GM18907 (cell line): ENCODE data around the gene TGFBR1.
"Not testable (repeated sequence)": the region's sequence is repeated elsewhere in the genome, so short reads cannot be mapped to it uniquely, and the experiment has no call there.

Experiments used
- ATAC-seq: cut with Tn5 transposase; IDR thresholded peaks from one replicate; pipeline ENCODE4 v1.9.1; 2021; ENCODE audit warnings: mild to moderate bottlenecking, moderate library complexity; ENCODE audit not compliant: unreplicated experiment

Gene TGFBR1

DNA sequence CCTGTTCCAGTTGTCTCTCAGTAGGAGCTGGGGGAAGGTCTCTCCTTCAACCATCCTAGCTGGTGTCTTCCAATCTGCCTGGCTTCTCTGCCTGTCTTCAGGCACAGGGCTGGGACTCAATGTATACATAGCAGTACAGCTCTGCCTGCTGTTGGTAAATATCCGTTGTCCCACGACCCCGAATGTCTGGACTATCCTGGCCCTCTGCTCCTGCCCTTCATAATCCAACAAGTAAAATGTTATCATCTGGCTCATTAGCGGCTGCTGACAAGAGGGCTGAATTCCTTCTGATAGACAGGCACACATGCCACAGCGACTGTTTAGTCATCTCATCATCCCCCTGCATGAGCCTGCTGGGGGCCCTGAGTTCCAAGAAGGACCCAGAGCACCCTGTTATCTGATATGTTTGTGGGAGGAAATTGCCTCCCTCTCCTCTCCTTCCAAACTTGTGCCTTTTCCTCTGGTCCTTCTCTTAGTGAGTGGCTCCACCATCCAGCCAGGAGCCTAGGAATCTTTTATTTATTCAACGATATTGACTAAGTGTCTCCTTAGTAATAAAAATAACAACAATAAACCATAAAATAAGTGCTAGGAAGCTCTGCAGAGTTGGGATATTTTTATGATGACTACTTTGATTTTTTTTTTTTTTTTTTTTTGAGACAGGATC lies 29.5 kb upstream of the TGFBR1 start:
- ATAC-seq, result no peak

GRCh38 chr9:99076030-99076429 lies 28.9 kb upstream of the TGFBR1 start:
- no peak for ATAC-seq

GRCh38 chr9:99076483-99077171 lies 28.3 kb upstream of the TGFBR1 start:
- ATAC-seq, result no peak

GRCh38 chr9:99078717-99079116 lies 26.2 kb upstream of the TGFBR1 start:
- no peak for ATAC-seq

GRCh38 chr9:99079542-99079941 lies 25.4 kb upstream of the TGFBR1 start:
- no peak for ATAC-seq

GRCh38 chr9:99083051-99083450 lies 21.9 kb upstream of the TGFBR1 start:
- ATAC-seq, result no peak

DNA sequence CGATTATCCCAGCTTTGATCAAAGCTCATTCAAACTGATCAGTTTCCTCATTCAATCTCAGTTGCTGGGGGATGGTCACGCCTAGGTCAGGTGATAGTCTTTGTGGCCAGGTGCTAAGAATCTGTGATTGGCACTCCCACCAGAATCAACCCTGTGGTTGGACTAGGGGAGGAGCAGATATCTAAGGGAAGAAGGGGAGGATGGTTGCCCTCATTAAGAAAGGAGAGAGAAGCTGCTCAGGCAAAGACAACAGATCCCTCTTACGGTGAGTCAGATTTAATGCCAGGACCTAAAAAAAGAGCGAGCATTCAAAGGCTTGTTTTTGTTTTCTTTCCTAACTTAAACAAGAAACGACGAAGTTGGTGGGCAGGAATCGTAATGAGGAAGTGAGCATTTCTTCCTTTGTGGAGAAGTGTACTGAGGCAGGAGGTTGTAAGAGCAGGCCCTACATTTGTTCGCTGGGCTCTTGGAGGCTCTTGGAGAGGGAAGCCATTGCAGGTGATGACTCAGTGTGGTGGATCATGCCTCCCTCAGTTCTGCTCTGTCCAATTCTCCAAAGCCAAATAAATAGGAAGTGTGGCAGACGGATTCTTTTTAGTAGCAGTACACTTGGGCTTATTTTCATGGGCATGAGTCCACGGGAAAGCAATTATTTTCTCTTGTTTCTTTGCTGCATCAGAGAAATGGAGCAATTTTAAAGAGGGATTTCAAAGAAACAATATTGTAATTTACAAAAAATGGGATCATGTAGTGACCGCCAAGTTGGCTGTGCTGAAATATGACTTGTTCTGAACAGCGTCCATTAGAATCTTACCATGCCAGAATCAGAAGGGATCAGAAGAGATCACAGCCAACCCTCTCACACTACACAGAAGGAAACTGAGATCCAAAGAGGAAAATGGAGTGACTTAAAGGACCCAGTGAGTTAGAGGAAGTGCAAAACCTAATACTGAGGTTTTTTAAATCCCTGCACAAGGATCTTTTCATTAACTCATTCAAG lies 18.7 kb upstream of the TGFBR1 start:
- no peak for ATAC-seq

- ATAC-seq, result no peak
Measured at GRCh38 chr9:99087462-99087861, 17.5 kb upstream of the TGFBR1 start.

GRCh38 chr9:99090336-99091130 lies 14.4 kb upstream of the TGFBR1 start:
- no peak for ATAC-seq

- ATAC-seq, result no peak
Measured at GRCh38 chr9:99092643-99093491, 12.0 kb upstream of the TGFBR1 start.

DNA sequence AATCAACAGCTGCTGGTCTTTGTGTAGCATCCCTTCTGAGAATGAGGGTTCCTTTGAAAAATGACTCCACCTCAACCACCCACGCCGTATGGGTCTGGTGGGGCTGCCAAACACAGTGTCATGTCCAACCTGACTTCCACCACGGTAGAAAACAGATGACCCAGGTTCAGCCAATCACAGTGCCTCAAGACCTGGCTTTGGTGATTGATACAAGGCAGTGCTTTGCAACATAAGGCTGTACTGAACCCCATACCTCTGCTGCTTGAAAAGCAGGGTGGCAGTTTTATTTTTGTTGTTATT lies 11.5 kb upstream of the TGFBR1 start:
- ATAC-seq, result no peak

DNA sequence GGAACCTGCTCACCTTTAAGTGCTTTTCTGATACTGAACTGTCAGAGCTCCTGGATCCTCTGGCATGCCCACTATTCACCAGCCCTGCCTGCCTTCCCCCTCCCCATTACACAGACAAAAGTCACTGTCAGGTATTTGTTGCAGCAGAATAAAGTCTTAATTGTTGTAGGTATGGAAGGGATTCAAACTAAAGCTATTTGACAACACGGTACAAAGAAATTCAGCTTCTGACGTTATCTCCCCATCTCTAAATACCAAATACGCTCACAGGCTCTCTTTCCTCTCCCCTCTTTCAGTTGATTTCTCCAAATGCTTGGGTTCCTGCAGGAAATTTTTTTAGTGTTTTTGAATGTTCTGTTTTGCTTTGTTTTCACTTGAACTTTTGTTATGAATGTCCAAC lies 9.3 kb upstream of the TGFBR1 start:
- ATAC-seq, result no peak

GRCh38 chr9:99096409-99096808 lies 8.5 kb upstream of the TGFBR1 start:
- no peak for ATAC-seq

DNA sequence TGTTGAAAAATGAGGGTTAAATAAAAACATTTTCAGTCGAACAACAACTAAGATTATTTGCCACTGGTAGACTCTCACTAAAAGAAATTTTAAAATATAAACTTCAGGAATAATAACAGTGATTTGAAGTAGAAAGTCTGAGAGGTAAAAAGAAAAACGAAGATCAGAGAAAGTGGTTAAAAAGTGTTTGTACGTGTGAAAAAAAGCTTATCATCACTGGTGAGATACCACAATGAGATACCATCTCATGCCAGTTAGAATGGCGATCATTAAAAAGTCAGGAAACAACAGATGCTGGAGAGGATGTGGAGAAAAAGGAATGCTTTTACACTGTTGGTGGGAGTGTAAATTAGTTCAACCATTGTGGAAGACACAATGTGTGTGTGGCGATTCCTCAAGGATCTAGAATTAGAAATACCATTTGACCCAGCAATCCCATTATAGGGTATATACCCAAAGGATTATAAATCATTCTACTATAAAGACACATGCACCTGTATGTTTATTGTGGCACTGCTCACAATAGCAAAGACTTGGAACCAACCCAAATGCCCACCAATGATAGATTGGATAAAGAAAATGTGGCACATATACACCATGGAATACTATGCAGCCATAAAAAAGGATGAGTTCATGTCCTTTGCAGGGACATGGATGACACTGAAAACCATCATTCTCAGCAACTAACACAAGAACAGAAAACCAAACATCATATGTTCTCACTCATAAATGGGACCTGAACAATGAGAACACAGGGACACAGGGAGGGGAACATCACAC lies 4.9 kb upstream of the TGFBR1 start:
- not testable (repeated sequence) for ATAC-seq

- no peak for ATAC-seq
Measured at GRCh38 chr9:99101271-99101670, 3.6 kb upstream of the TGFBR1 start.

- no peak for ATAC-seq
Measured at GRCh38 chr9:99101812-99102211, 3.1 kb upstream of the TGFBR1 start.

DNA sequence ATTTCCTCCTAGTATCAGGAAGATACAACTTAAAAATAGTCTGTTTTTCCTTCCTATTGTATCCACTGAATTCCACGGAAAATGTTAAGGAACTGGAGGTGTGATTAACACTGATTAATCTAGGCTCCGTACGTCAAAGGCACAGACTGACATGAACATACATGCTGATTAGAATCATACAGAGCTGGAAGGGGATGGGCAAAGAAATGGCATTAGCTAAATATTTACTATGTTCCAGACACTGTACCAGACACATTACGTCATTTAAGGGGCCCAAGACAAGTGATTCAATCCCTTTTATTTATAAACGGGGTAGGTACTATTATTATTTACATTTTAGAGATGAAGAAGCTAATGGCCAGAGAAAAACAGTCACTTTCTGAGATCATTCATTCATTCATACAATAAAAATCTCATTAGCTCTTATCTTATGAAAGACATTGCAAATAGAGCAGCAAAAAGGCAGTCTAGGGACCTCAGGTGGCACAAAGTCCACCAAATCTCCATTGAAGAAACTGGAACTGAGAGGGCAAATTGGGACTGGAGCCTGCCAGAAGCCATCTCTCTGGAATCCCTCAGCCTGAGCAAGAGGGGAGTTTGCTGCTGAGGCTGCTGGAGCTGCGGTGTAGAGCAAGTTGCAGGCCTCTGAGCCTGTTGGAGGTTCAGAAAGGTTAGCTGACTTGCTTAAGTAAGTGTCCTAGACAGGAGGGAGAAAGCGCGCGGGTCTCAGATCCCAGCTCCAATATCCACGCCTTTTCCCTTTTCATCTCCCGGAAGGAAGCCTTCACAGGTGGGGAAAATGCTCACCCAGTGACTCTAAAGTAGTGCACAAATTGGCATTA lies 1.6 kb upstream of the TGFBR1 start:
- no peak for ATAC-seq

DNA sequence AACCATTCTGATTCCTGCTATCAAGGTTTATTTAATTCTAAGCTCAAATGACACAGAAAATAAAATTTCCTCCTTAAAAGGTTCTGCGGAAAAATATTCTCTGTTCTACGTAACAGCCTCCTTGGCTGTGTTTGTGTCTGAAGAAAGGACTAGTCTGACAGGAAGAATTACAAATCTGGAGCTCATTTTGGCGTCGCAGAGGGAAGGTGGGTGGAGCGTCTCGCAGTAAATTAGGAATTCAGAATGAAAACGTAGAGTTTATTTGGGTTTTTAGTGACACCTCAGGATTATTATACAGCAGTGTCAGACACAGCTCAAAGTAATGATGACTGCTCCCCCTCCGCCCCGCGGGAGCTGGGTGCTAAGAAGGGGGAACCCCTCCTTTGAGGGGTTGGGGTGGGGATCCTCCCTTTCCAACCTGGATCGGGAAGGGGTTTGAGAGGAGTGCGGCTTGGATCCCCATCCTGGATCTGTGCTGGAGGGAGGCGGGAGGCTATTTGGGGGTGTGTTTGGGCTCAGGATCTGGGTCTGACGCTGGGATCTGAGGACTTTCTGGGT lies 933 bp upstream of the TGFBR1 start:
- no peak for ATAC-seq
